Psoas muscle (tissue), 8 donors: ENCODE measurements around the gene KCNN4. TPM values are rescaled to one million over a fixed set of nuclear protein-coding genes. Genes with fewer than 3 reads are reported as not detected.

Experiments used
- ATAC-seq, 4 donors: fragments of 200-7000 bp; cut with Tn5 transposase; one replicate each; pipeline ENCODE4 v1.9.1; 2020; ENCODE audit warnings: moderate library complexity in 3 of 4, mild to moderate bottlenecking in 2 of 4
- DNase-seq, 2 donors: peaks; one replicate each; pipeline ENCODE4 v3.0.0-alpha.2; 2020
- H3K27ac ChIP-seq: fragments of 200-600 bp; one replicate; pipeline ENCODE4 v1.8.0; 2022
- H3K27me3 ChIP-seq, 3 donors: fragments of 200-600 bp in 1 of 3; one replicate each; pipeline versions ENCODE4 v1.6.1 to v1.8.0; 2013 to 2022; ENCODE audit warnings: low read length in 2 of 3, mild to moderate bottlenecking in 2 of 3, moderate library complexity in 1 of 3; ENCODE audit not compliant: insufficient read depth in 3 of 3
- H3K36me3 ChIP-seq, 2 donors: fragments of 200-600 bp in 1 of 2; one replicate each; pipeline versions ENCODE4 v1.6.1 to v1.8.0; 2013 to 2022; ENCODE audit warnings: low read depth in 1 of 2, mild to moderate bottlenecking in 1 of 2, moderate library complexity in 1 of 2; ENCODE audit not compliant: insufficient read depth in 1 of 2
- H3K4me1 ChIP-seq: fragments of 200-600 bp; one replicate; pipeline ENCODE4 v1.8.0; 2022
- H3K4me3 ChIP-seq: fragments of 200-600 bp; one replicate; pipeline ENCODE4 v1.8.0; 2022; ENCODE audit warnings: mild to moderate bottlenecking
- H3K9me3 ChIP-seq: fragments of 200-600 bp; one replicate; pipeline ENCODE4 v1.8.0; 2022
- WGBS, 3 donors: extraction: QIAGEN DNeasy Blood & Tissue Kit; methylation state at CpG; one replicate each; pipeline versions ENCODE4 v1.1.6 to v1.1.7; 2013; 5-methylcytosine and 5-hydroxymethylcytosine counted together
- intact Hi-C, 2 donors: fragments of 100-400 bp; cut with DNase I; formaldehyde crosslinking; loops; one replicate each; pipeline versions ENCODE4 v1.11.0 to v1.14.2; 2022
- polyA plus RNA-seq, 3 donors: library from polyadenylated mRNA; stranded (reverse); fragments of 200-250 nt; gene quantifications; one replicate each; pipeline ENCODE4 v1.2.3, GENCODE V29; 2013
- total RNA-seq, 4 donors: library from RNA; stranded (reverse); fragmentation: NEBNext Ultra II Directional in 2 of 4; extraction: Animal tissue kit (Norgen Biotek cat#: 25700) in 2 of 4; gene quantifications; one replicate each; pipeline versions ENCODE4 v1.2.1 to v1.2.4, GENCODE V29; 2021 to 2023
- TF ChIP-seq, protein P1 (sequence below): fragments of 200-600 bp; IDR thresholded peaks from one replicate; pipeline ENCODE4 v1.8.0; 2022; ENCODE audit warnings: antibody characterized with exemption
- donor health status: healthy with polysubstance abuse.
- donor health status: DM: no; HTN: no; CAD: no; lungs with moderate emphysema.
- donor health status: Bipolar disorder and iron deficiency.
- donor health status: healthy.
- donor health status: DM: yes; HTN: yes; CAD: no.
- donor health status: DM: no; HTN: no; CAD: no.
- donor health status: DM: no; HTN: no; CAD: no.
- donor health status: DM: yes; HTN: yes; CAD: no.

KCNN4 gene
- total and polyA plus RNA-seq, 7 donors = 0.09 to 0.89 (median 0.30) TPM

DNA sequence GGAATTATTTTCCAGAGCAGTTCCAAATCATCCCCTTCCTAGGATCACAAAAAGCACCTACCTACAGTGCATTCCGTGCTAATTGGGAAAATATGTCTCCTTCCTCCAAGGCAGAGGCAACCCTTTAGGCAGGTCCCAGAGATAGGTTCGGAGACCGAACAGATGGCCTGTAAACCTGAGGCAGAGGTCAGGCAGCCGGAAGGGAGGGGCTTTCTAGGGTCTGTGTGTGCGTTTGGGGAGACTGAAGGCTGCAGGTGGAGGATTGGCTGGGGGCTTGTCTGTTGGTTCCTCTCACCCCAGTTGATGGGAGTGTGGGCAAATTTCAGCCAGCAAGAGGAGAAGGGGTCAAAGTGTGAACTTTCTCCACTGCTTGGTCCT lies 7.1 kb downstream of the KCNN4 start:
- Histone ChIP-seq H3K36me3 (no peaks in the 10 kb centered on the region), H3K27me3 (peaks cover 0 to 20% (median 3%) of the 10 kb centered on the region in 3 donors), H3K4me3 (peak overlapping the region; percentile 51), H3K4me1 (peaks cover 4% of the 10 kb centered on the region), H3K9me3 (no peaks in the 10 kb centered on the region), H3K27ac (no peak overlapping the region)
- intact Hi-C loops = no loop called here
- no peak for ATAC-seq
- DNase-seq = no peak
- 55 to 64% (median 55%) methylated on average over 5 of the region's 5 CpGs for WGBS, 3 donors
- TF ChIP-seq, protein P1, sequence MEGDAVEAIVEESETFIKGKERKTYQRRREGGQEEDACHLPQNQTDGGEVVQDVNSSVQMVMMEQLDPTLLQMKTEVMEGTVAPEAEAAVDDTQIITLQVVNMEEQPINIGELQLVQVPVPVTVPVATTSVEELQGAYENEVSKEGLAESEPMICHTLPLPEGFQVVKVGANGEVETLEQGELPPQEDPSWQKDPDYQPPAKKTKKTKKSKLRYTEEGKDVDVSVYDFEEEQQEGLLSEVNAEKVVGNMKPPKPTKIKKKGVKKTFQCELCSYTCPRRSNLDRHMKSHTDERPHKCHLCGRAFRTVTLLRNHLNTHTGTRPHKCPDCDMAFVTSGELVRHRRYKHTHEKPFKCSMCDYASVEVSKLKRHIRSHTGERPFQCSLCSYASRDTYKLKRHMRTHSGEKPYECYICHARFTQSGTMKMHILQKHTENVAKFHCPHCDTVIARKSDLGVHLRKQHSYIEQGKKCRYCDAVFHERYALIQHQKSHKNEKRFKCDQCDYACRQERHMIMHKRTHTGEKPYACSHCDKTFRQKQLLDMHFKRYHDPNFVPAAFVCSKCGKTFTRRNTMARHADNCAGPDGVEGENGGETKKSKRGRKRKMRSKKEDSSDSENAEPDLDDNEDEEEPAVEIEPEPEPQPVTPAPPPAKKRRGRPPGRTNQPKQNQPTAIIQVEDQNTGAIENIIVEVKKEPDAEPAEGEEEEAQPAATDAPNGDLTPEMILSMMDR = no peak

DNA sequence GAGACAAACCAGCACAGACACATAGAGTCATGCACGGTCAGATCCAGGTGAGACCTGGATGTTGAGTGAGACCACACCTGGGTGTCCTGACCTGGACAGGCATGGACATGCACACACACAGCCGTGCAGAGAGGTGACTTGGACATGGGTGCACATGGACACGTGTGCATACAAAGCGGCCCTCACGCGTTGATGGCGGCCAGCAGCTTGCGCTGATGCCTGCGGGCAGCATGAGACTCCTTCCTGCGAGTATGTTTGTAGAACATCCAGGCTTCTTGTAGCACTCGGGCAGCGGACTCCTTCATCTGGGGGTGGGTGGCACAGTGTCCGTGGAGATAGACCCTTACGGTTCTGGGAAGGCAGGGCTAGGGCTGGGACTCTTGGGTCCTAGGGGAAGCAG lies 11.5 kb downstream of the KCNN4 start:
- H3K4me1 ChIP-seq = peaks cover under 1% of the 10 kb centered on the region
- no peak overlapping the region for H3K27ac ChIP-seq
- peak in 1 of 2 donors; percentile 27 for DNase-seq
- no peaks in the 10 kb centered on the region for H3K9me3 ChIP-seq
- H3K4me3 ChIP-seq = no peak overlapping the region
- no peaks in the 10 kb centered on the region for H3K36me3 ChIP-seq
- H3K27me3 ChIP-seq = peaks cover 0 to 16% (median 3%) of the 10 kb centered on the region in 3 donors
- no peak for ATAC-seq
- intact Hi-C loops = no loop called here
- WGBS, 3 donors = 89 to 90% (median 89%) methylated on average over 14 of the region's 14 CpGs
- TF ChIP-seq, protein P1 = no peak

DNA sequence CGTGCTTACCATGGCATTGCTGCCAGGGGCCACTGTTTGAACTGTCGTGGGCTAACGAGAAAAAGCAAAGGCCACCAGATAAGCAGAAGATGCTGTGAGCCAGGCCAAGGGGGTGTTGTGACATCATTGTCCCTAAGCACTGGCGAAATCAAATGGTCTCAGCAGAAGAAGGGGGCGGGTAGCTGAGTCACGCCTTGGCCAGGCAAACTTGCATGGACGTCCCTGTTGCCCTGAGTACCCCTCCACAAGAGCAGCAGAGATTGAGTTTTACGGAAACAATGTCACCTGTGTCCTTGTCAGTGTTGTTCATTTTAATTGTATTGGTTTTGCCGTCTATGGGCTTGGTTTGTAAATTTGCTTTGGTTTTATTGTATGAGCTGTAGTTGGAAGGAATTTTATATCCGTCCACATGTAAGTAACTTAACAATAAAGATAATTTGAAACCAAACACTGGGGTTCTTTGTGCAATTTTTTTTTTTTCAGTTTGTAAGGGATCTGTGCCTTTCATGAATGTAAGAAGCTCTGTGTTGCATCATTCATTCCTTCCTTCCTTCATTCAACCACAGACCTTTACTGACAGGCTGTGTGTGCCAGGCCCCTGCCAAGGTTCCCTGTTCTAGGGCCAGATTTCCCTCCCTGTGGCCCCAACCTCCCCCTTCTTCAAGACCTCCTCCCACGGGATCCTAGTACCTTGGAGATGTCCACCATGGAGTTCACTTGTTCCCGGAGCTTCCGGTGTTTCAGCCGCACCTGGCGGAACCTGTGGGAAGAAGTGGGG lies 12.3 kb downstream of the KCNN4 start:
- Histone ChIP-seq H3K4me3 (no peak overlapping the region), H3K4me1 (no peaks in the 10 kb centered on the region), H3K27me3 (peaks cover 0 to 16% (median 3%) of the 10 kb centered on the region in 3 donors), H3K27ac (no peak overlapping the region), H3K36me3 (no peaks in the 10 kb centered on the region), H3K9me3 (no peaks in the 10 kb centered on the region)
- ATAC-seq (peak in 1 of 4 donors; percentile 12), DNase-seq (peak; percentile 48 to 51)
- TF ChIP-seq, protein P1 = no peak
- intact Hi-C loops = no loop called here
- 61 to 63% (median 63%) methylated on average over 15 of the region's 15 CpGs for WGBS, 3 donors

DNA sequence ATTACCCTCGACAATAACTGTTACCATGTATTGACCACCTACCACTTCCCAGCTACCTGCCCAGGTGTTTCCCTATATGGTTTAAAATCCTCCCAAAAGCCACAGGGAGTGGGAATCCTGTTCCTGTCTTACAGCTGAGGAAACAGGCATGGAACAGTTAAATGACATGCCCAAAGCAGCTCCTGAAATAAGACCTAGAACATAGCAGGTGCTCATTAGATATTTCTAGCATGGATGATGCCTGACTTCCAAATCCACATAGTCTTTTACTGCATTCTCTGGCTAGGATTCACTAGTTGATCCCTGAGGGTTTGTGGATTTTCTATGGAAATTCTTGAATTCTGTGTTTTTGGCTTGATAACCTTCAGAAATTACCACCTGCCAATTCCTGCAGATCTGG lies 13.0 kb downstream of the KCNN4 start:
- Histone ChIP-seq H3K9me3 (no peaks in the 10 kb centered on the region), H3K4me1 (no peaks in the 10 kb centered on the region), H3K4me3 (no peak overlapping the region), H3K36me3 (no peaks in the 10 kb centered on the region), H3K27me3 (peaks cover 0 to 12% (median 3%) of the 10 kb centered on the region in 3 donors), H3K27ac (no peak overlapping the region)
- TF ChIP-seq, protein P1 = no peak
- intact Hi-C loops = no loop called here
- DNase-seq = no peak
- no peak for ATAC-seq
- 62 to 81% (median 74%) methylated on average over 1 of the region's 1 CpG for whole genome bisulfite sequencing, 3 donors

DNA sequence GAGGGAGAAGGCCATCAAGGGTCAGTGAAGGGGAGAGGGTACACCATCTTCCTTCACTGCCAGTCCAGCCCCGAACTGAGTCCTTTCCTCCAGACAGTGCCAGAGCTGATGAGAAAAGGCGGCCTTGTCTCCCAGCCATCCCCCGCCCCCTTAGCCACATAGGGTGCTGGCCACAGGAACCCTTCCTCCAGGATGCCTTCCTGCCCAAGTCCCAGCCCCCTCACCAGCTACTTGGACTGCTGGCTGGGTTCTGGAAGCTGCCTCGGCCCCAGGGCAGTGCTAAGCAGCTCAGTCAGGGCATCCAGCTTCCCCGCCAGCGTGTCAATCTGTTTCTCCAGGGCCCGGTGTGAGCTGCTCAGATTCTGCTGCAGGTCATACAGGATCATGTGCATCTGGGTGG lies 13.5 kb downstream of the KCNN4 start:
- H3K9me3 ChIP-seq = no peaks in the 10 kb centered on the region
- intact Hi-C loops = no loop called here
- no peaks in the 10 kb centered on the region for H3K36me3 ChIP-seq
- H3K4me1 ChIP-seq = no peaks in the 10 kb centered on the region
- no peak for ATAC-seq
- no peak overlapping the region for H3K27ac ChIP-seq
- H3K27me3 ChIP-seq = peaks cover 0 to 9% (median 3%) of the 10 kb centered on the region in 3 donors
- no peak for DNase-seq
- 68 to 77% (median 70%) methylated on average over 7 of the region's 7 CpGs for WGBS, 3 donors
- TF ChIP-seq, protein P1 = no peak
- H3K4me3 ChIP-seq = no peak overlapping the region
